SK-N-MC (cell line): ENCODE data around the gene DGKD.

Experiments used
- DNase-seq: peaks from one replicate; pipeline ENCODE4 v3.0.0-alpha.2; 2011; ENCODE audit warnings: low read depth, low spot score
- H3K27ac ChIP-seq: fragments of 200-600 bp; sonication (generic); 2 replicates; pipeline ENCODE4 v1.5.1; 2016; ENCODE audit warnings: mixed run types
- H3K36me3 ChIP-seq: fragments of 200-600 bp; sonication (generic); 2 replicates; pipeline ENCODE4 v1.6.1; 2017; ENCODE audit warnings: antibody characterized with exemption, low read length, mixed read lengths; ENCODE audit not compliant: insufficient read depth
- H3K4me3 ChIP-seq: fragments of 200-600 bp; sonication (generic); 2 replicates; pipeline ENCODE4 v1.5.1; 2016
- H3K9ac ChIP-seq: fragments of 200-600 bp; sonication (generic); 2 replicates; pipeline ENCODE4 v1.8.0; 2017; ENCODE audit warnings: mixed run types, mixed read lengths; ENCODE audit not compliant: insufficient read length
- H3K9me3 ChIP-seq: fragments of 200-600 bp; sonication (generic); 2 replicates; pipeline ENCODE4 v1.6.1; 2017; ENCODE audit warnings: low read depth, mild to moderate bottlenecking, antibody characterized with exemption, low read length, moderate library complexity, mixed read lengths
- EZH2 ChIP-seq: fragments of 200-600 bp; sonication (generic); IDR thresholded peaks from one replicate; pipeline ENCODE4 v1.6.1; 2017; ENCODE audit warnings: antibody characterized with exemption
- FOXP2 ChIP-seq: optimal IDR thresholded peaks from 2 replicates; pipeline ENCODE3; 2011; ENCODE audit warnings: mild to moderate bottlenecking, moderate library complexity; ENCODE audit not compliant: insufficient read depth; ENCODE audit errors: extremely low read length, control extremely low read depth
- POLR2AphosphoS5 ChIP-seq: IDR thresholded peaks from 2 replicates; pipeline ENCODE4 v1.6.1; 2012; ENCODE audit warnings: mild to moderate bottlenecking, low read depth, low read length, borderline replicate concordance

DGKD gene

DNA sequence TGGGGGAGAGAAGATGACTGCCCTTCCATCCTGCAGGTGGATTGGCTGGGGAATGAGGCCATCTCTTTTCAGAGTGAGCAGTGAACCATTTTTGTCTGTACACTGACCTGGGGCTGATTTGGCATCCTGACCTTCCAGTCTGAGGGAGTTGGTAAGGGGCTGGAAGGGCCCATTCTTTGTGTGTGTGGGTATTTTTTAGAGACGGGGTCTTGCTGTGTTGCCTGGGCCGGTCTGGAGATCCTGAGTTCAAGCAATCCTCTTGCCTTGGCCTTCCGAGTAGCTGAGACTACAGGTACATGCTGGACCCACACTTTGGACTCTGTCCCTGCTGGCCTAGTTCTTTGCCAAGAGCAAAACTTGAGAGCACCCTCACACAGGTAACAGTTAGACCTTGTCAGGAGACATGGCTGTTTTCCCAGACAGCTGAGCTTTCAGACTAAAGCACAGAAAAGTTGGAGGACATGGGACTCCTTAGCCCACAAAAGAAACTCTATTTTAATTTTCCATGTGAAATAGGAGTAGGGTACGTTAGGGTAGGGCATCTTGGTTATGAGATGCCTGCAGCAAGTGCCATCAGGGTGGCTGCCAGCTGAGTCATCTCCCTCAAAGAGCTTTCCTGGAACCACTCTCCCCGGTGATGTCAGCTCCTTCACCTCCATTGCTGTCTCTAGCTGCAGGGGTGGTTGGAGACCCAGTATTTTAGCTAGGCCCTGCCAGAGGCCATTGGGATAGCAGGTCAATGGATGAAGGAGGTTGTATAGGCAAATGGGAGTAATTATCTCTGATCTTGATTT, 60.7 kb downstream of the DGKD start:
- no peak for DNase-seq
- TF ChIP-seq POLR2AphosphoS5 (no peak), EZH2 (no peak), FOXP2 (no peak)
- Histone ChIP-seq H3K27ac (no peak overlapping the region), H3K9me3 (peaks cover 16% of the 10 kb centered on the region), H3K4me3 (no peak overlapping the region), H3K36me3 (peaks cover 45% of the 10 kb centered on the region), H3K9ac (no peak overlapping the region)

- H3K9ac ChIP-seq: no peak overlapping the region
- H3K36me3 ChIP-seq: peaks cover 33% of the 10 kb centered on the region
- no peak overlapping the region for H3K4me3 ChIP-seq
- no peak for DNase-seq
- no peak for TF ChIP-seq FOXP2
- H3K9me3 ChIP-seq: peaks cover 11% of the 10 kb centered on the region
- no peak overlapping the region for H3K27ac ChIP-seq
These were observed 61.9 kb downstream of the DGKD start for GRCh38 chr2:233416199-233416598.

GRCh38 chr2:233416706-233417105, 62.4 kb downstream of the DGKD start:
- Histone ChIP-seq H3K9ac (no peak overlapping the region), H3K4me3 (no peak overlapping the region), H3K27ac (no peak overlapping the region), H3K9me3 (peaks cover 10% of the 10 kb centered on the region), H3K36me3 (peaks cover 28% of the 10 kb centered on the region)
- TF ChIP-seq EZH2 (no peak), POLR2AphosphoS5 (no peak), FOXP2 (no peak)
- no peak for DNase-seq

DNA sequence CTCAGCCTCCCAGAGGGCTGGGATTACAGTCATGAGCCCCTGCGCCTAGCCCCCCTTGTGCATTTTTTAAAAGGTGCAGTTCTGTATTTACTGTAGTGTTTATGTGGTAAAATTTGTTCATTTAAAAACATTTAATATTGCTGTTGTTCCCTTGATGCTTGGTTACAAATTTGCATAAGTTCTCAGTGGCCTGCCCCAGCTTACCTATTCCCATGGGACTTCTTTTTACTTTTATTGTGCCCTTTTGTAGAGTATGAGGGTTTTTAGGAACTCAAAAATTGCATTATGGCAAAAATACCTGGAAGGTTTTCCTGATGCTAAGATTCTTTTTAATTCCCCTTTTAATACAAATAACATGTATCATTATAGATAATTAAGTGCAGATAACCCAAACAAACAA, 63.0 kb downstream of the DGKD start:
- H3K4me3 ChIP-seq: no peak overlapping the region
- H3K36me3 ChIP-seq: peaks cover 27% of the 10 kb centered on the region
- DNase-seq: no peak
- H3K27ac ChIP-seq: no peak overlapping the region
- TF ChIP-seq EZH2: no peak
- no peak for TF ChIP-seq FOXP2
- TF ChIP-seq POLR2AphosphoS5: no peak
- no peak overlapping the region for H3K9ac ChIP-seq
- peaks cover 6% of the 10 kb centered on the region for H3K9me3 ChIP-seq

- no peak overlapping the region for H3K4me3 ChIP-seq
These were observed 63.9 kb downstream of the DGKD start for GRCh38 chr2:233418052-233418760.

DNA sequence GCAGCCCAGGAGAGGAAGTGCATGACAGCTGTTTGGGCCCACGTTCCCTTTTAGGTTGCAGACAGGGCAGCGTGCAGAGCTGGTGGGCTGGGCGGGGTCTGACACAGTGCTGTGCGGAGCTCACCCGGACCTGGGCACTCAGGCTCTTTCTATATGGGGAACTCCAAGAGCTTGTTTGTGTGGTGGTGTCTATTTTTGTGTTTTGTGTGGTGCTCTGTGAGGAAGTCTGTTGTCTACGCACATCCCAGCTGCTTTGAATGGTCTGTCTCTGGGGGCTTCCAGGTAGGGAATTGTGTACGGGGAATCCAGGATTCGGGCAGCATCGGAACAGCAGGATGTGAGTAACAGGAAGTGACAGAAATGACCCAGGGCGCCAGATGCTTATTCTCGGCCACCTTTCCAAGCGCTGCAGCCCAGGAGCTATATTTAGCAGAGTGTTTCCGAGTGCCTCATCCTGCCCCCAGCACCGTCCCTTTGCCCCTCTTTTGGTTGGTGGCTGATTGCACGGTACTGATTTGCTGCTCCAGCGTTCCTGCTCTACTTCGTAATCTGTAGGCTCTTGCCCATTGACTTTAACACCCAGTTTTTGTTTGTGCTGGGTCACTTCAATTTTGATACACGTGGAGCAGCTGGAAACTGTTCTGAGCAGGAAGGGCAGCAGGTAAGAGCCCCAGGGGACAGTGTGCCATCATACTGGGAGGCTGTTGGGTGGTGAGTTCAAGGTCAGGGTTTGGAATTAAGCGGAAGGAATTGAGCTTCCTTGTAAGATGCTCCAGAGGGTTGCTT, 64.7 kb downstream of the DGKD start:
- H3K9me3 ChIP-seq: no peaks in the 10 kb centered on the region
- TF ChIP-seq POLR2AphosphoS5 (no peak), EZH2 (no peak), FOXP2 (no peak)
- H3K36me3 ChIP-seq: peaks cover 31% of the 10 kb centered on the region
- H3K9ac ChIP-seq: no peak overlapping the region
- DNase-seq: no peak
- H3K4me3 ChIP-seq: no peak overlapping the region
- H3K27ac ChIP-seq: no peak overlapping the region

More at GRCh38 chr2:233418052-233418760, 63.9 kb downstream of the DGKD start:
- DNase-seq: no peak
- TF ChIP-seq FOXP2 (no peak), POLR2AphosphoS5 (no peak), EZH2 (no peak)
- Histone ChIP-seq H3K36me3 (peaks cover 26% of the 10 kb centered on the region), H3K27ac (no peak overlapping the region), H3K9ac (no peak overlapping the region), H3K9me3 (no peaks in the 10 kb centered on the region)

- no peak overlapping the region for H3K27ac ChIP-seq
- no peak for DNase-seq
- TF ChIP-seq EZH2: no peak
- no peak for TF ChIP-seq FOXP2
- no peak for TF ChIP-seq POLR2AphosphoS5
- H3K36me3 ChIP-seq: peaks cover 32% of the 10 kb centered on the region
- no peaks in the 10 kb centered on the region for H3K9me3 ChIP-seq
- no peak overlapping the region for H3K4me3 ChIP-seq
- no peak overlapping the region for H3K9ac ChIP-seq
These were observed 65.5 kb downstream of the DGKD start for GRCh38 chr2:233419602-233420391.
